Activated CD4-positive, alpha-beta T cell treated with anti-CD3 and anti-CD28 coated beads for 36 hours (primary cell): ENCODE data around the gene KDM5D. TPM values are rescaled to one million over a fixed set of nuclear protein-coding genes. Genes with fewer than 3 reads are reported as not detected.

ENCODE experiments used
- ATAC-seq: fragments of 200-7000 bp; cut with Tn5 transposase; one replicate; pipeline ENCODE4 v1.10.0; 2021; ENCODE audit warnings: mild to moderate bottlenecking, moderate library complexity
- CTCF ChIA-PET: fragments of 350-600 bp; sonication (Branson Sonifier 250); formaldehyde crosslinking; loops from one replicate; lab custom pipeline; 2021; ENCODE audit warnings: antibody characterized with exemption; lab: Charles Lee
- POLR2A ChIA-PET: fragments of 350-600 bp; sonication (Branson Sonifier 250); formaldehyde crosslinking; loops from one replicate; lab custom pipeline; 2021; ENCODE audit warnings: antibody characterized with exemption, inconsistent platforms; lab: Charles Lee
- DNase-seq: peaks from one replicate; pipeline ENCODE4 v3.0.0-alpha.2; 2020
- H3K27ac Mint-ChIP-seq: one replicate; pipeline ENCODE4 v1.8.0; 2021; ENCODE audit warnings: mixed read lengths
- H3K27me3 Mint-ChIP-seq: one replicate; pipeline ENCODE4 v1.8.0; 2021; ENCODE audit warnings: mixed read lengths
- H3K36me3 Mint-ChIP-seq: one replicate; pipeline ENCODE4 v1.8.0; 2021; ENCODE audit warnings: low read depth, mixed read lengths
- H3K4me1 Mint-ChIP-seq: one replicate; pipeline ENCODE4 v1.8.0; 2021; ENCODE audit warnings: mixed read lengths
- H3K4me3 Mint-ChIP-seq: one replicate; pipeline ENCODE4 v1.8.0; 2021; ENCODE audit warnings: mild to moderate bottlenecking, moderate library complexity, mixed read lengths
- H3K9me3 Mint-ChIP-seq: one replicate; pipeline ENCODE4 v1.8.0; 2021; ENCODE audit warnings: low read depth, mixed read lengths
- intact Hi-C, 2 experiments: fragments of 100-400 bp; cut with DNase I in 1 of 2; cut with micrococcal nuclease in 1 of 2; formaldehyde crosslinking; loops; one replicate each; pipeline versions ENCODE4 v1.14.2 to v1.15.1; 2022 to 2024; cut with DNase I, micrococcal nuclease
- total RNA-seq, 2 experiments: library from RNA; stranded (reverse); gene quantifications; one replicate each; pipeline ENCODE4 v1.2.3, GENCODE V29; 2021

The KDM5D gene
- total RNA-seq, 2 experiments from 2014 or later: 21.5 to 25.9 TPM

DNA sequence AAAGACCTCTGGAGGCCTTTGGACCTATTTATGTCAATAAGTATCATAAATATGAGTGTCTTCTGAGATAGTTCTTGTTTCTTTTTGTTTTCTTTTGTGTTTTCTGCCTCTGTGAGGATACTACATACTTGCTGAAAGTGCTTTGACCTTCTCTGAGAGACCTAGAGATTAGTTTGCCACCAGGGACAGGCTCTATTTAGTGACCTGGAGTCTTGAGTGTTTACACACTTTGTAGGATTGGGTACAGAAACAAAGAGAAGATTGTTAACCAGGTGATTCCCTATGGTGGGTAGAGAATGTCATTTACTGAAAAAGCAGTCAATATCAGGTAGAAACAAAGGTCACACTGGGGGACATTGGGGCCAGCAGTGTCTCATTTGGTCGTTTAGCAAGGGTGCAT is 63.7 kb downstream of the KDM5D start:
- Mint-ChIP-seq H3K4me1 (no peaks in the 10 kb centered on the region), H3K27ac (no peak overlapping the region), H3K36me3 (no peaks in the 10 kb centered on the region), H3K9me3 (peaks cover 9% of the 10 kb centered on the region), H3K4me3 (no peak overlapping the region), H3K27me3 (no peaks in the 10 kb centered on the region)
- POLR2A ChIA-PET: no interaction called here
- ATAC-seq (no peak), DNase-seq (no peak)
- intact Hi-C loops: no loop called here
- CTCF ChIA-PET: no interaction called here
